NOMO-1 treated with DMSO at 0.1 percent for 48 hours (cell line): ENCODE results near the gene CTNNBL1.

Experiments
- DNase-seq: peaks from one replicate; lab custom pipeline; 2025; ENCODE audit not compliant: unreplicated experiment; lab: John Stamatoyannopoulos, UW

Gene CTNNBL1

GRCh38 chr20:37737826-37738420, 44.1 kb downstream of the CTNNBL1 start:
- DNase-seq = peak; percentile 43

- DNase-seq = no peak
Observed at GRCh38 chr20:37741055-37741454, 47.2 kb downstream of the CTNNBL1 start.

- DNase-seq = no peak
Observed at GRCh38 chr20:37741570-37741969, 47.7 kb downstream of the CTNNBL1 start.

- no peak for DNase-seq
Observed at GRCh38 chr20:37742131-37742530, 48.3 kb downstream of the CTNNBL1 start.

GRCh38 chr20:37744347-37744746, 50.5 kb downstream of the CTNNBL1 start:
- no peak for DNase-seq

- DNase-seq = no peak
Observed at GRCh38 chr20:37745553-37745952, 51.7 kb downstream of the CTNNBL1 start.

GRCh38 chr20:37748015-37748414, 54.2 kb downstream of the CTNNBL1 start:
- DNase-seq = no peak

- no peak for DNase-seq
Observed at GRCh38 chr20:37749218-37749617, 55.4 kb downstream of the CTNNBL1 start.

- no peak for DNase-seq
Observed at GRCh38 chr20:37749620-37750403, 56.0 kb downstream of the CTNNBL1 start.

GRCh38 chr20:37755665-37756064, 61.8 kb downstream of the CTNNBL1 start:
- DNase-seq = no peak

- DNase-seq = no peak
Observed at GRCh38 chr20:37756234-37756633, 62.4 kb downstream of the CTNNBL1 start.

GRCh38 chr20:37757550-37757949, 63.7 kb downstream of the CTNNBL1 start:
- no peak for DNase-seq

GRCh38 chr20:37758332-37758731, 64.5 kb downstream of the CTNNBL1 start:
- DNase-seq = no peak

GRCh38 chr20:37759052-37759553, 65.3 kb downstream of the CTNNBL1 start:
- DNase-seq = no peak

- DNase-seq = no peak
Observed at GRCh38 chr20:37759761-37760209, 66.0 kb downstream of the CTNNBL1 start.

GRCh38 chr20:37760322-37760721, 66.5 kb downstream of the CTNNBL1 start:
- DNase-seq = no peak

GRCh38 chr20:37762716-37763485, 69.1 kb downstream of the CTNNBL1 start:
- no peak for DNase-seq

GRCh38 chr20:37764333-37764935, 70.6 kb downstream of the CTNNBL1 start:
- DNase-seq = no peak

GRCh38 chr20:37770908-37771307, 77.1 kb downstream of the CTNNBL1 start:
- DNase-seq = no peak

- no peak for DNase-seq
Observed at GRCh38 chr20:37773291-37773826, 79.5 kb downstream of the CTNNBL1 start.

- DNase-seq = no peak
Observed at GRCh38 chr20:37774156-37774555, 80.3 kb downstream of the CTNNBL1 start.
